Transverse colon (tissue), 4 donors: ENCODE measurements around the gene VPS8.

Source experiments
- CTCF ChIP-seq, 5 experiments: fragments of 200-600 bp in 3 of 5; fragments of 450-650 bp in 2 of 5; sonication (generic) in 3 of 5; IDR thresholded peaks; 1 replicate in 2 of 5; 2 replicates in 3 of 5; pipeline ENCODE4 v1.5.1; 2016 to 2017; ENCODE audit warnings: antibody characterized with exemption in 5 of 5, inconsistent platforms in 3 of 5, mild to moderate bottlenecking in 2 of 5, moderate library complexity in 1 of 5
- EP300 ChIP-seq: sonication (generic); formaldehyde crosslinking; IDR thresholded peaks from one replicate; pipeline ENCODE4 v1.6.1; 2017; ENCODE audit warnings: antibody characterized with exemption, low read depth
- POLR2A ChIP-seq: fragments of 450-650 bp; IDR thresholded peaks from one replicate; pipeline ENCODE4 v1.6.1; 2016; ENCODE audit warnings: antibody characterized with exemption, mild to moderate bottlenecking, moderate library complexity
- POLR2AphosphoS5 ChIP-seq, 3 donors: sonication (generic); formaldehyde crosslinking; IDR thresholded peaks; one replicate each; pipeline ENCODE4 v1.6.1; 2016; ENCODE audit warnings: antibody characterized with exemption in 3 of 3

GRCh38 chr3:184942735-184943134 lies 130.8 kb downstream of the VPS8 start:
- TF ChIP-seq CTCF (IDR thresholded peaks at IDR 0.05) (no peak), POLR2A (no peak), POLR2AphosphoS5 (IDR thresholded peaks at IDR 0.05) (no peak), EP300 (no peak)
